ENCODE data around the gene CTNNBIP1. TPM values are rescaled to one million over a fixed set of nuclear protein-coding genes. Genes with fewer than 3 reads are reported as not detected.

Gene CTNNBIP1
- total RNA-seq, 1 experiment from 2014 or later: 44.4 TPM

GRCh38 chr1:9874959-9875635 lies 35.0 kb downstream of the CTNNBIP1 start:
- H3K9me3 ChIP-seq (ENCODE audit: control insufficient read depth, low read depth, low read length): no peaks in the 10 kb centered on the region
- H3K23me2 ChIP-seq (ENCODE audit: insufficient read length, low read depth, low read length, poor library complexity, severe bottlenecking): no peaks in the 10 kb centered on the region
- H2AK5ac ChIP-seq (ENCODE audit: insufficient read length, low read length): no peak overlapping the region
- no peak overlapping the region for H2BK12ac ChIP-seq (ENCODE audit: insufficient read length, low read depth, low read length)
- no peak overlapping the region for H2BK15ac ChIP-seq (ENCODE audit: low read depth, low read length)
- no peak overlapping the region for H4K8ac ChIP-seq (replicated peaks; ENCODE audit: insufficient read length, low read depth, low read length)
- peak overlapping the region; percentile 15 for H3K4me2 ChIP-seq (ENCODE audit: insufficient read depth, insufficient read length, low read length)
- no peak overlapping the region for H4K91ac ChIP-seq (ENCODE audit: insufficient read length, low read depth, low read length)
- Mint-ChIP-seq H3K27me3 (ENCODE audit: low read depth) (no peaks in the 10 kb centered on the region), H3K27ac (peak overlapping the region in 2 of 3 experiments; percentile 52 to 82; a peak in 4 of 7 replicates), H3K9me3 (no peaks in the 10 kb centered on the region), H3K4me1 (peaks cover 11 to 14% of the 10 kb centered on the region in 2 experiments), H3K4me3 (peak overlapping the region; percentile 47 to 51; a peak in 4 of 5 replicates), H3K36me3 (ENCODE audit: insufficient read depth in 1 of 3, low read depth in 3 of 3) (0 out of 7 replicates have a peak, but pooled peaks cover 0 to 5% (median 0%) of the 10 kb centered on the region in 3 experiments)
- no peak overlapping the region for H2BK20ac ChIP-seq (ENCODE audit: low read depth, low read length, poor library complexity, severe bottlenecking)
- no peak overlapping the region for H3K14ac ChIP-seq (ENCODE audit: insufficient read depth, low read length)
- no peak overlapping the region for H3K23ac ChIP-seq (ENCODE audit: insufficient read length, low read depth, low read length)
- H2BK5ac ChIP-seq (ENCODE audit: insufficient read length, low read length): no peak overlapping the region
- no CpG with 5 or more reads among the region's 25 CpGs for WGBS (ENCODE audit: extremely low coverage, insufficient read length, low lambda C conversion rate)
- TF ChIP-seq CTCF (conservative IDR thresholded peaks at IDR 0.05): peak; percentile 97
- H3K4me1 ChIP-seq (ENCODE audit: insufficient read depth, low read length): peaks cover 4% of the 10 kb centered on the region; the same call in 1 of the 2 replicates
- H3K18ac ChIP-seq (ENCODE audit: insufficient read length, low read depth, low read length): peak overlapping the region; percentile 15
- H3K4ac ChIP-seq (ENCODE audit: low read depth, low read length): no peak overlapping the region
- H3T11ph ChIP-seq (ENCODE audit: low read length): no peak overlapping the region
- H3K79me2 ChIP-seq (ENCODE audit: insufficient read depth, low read length): no peaks in the 10 kb centered on the region
- H2BK120ac ChIP-seq (ENCODE audit: low read depth, low read length, poor library complexity, severe bottlenecking): no peak overlapping the region
- H3K56ac ChIP-seq (ENCODE audit: insufficient read length, low read depth, low read length): no peak overlapping the region
- H4K20me1 ChIP-seq (ENCODE audit: control insufficient read depth, insufficient read depth, insufficient read length): no peaks in the 10 kb centered on the region
- no peaks in the 10 kb centered on the region for H3K27me3 ChIP-seq (ENCODE audit: insufficient read depth, low read length)
- peak overlapping the region; percentile 5 for H3K9ac ChIP-seq (ENCODE audit: extremely low read depth, insufficient read length, low read length)
- H4K5ac ChIP-seq (ENCODE audit: insufficient read length, low read depth, low read length): no peak overlapping the region
- H3K27ac ChIP-seq (ENCODE audit: insufficient read length, low read depth, low read length): no peak overlapping the region
- DNase-seq: peak; percentile 87
- no peaks in the 10 kb centered on the region for H3K79me1 ChIP-seq (ENCODE audit: insufficient read depth, low read depth, low read length, poor library complexity, severe bottlenecking)
- H2AFZ ChIP-seq (ENCODE audit: low read length): no peak overlapping the region
